Neural progenitor cell (in vitro differentiated cells): Measurements from ENCODE around the gene KLRC3.

Experiments
- EZH2 ChIP-seq: fragments of 200-600 bp; sonication (generic); IDR thresholded peaks from 2 replicates; pipeline ENCODE4 v1.6.1; 2017; ENCODE audit warnings: antibody characterized with exemption, mild to moderate bottlenecking, moderate library complexity
- TF ChIP-seq, protein P1 (sequence below): fragments of 200-600 bp; sonication (generic); IDR thresholded peaks from 2 replicates; pipeline ENCODE4 v1.5.1; 2017; ENCODE audit warnings: antibody characterized with exemption, mild to moderate bottlenecking

DNA sequence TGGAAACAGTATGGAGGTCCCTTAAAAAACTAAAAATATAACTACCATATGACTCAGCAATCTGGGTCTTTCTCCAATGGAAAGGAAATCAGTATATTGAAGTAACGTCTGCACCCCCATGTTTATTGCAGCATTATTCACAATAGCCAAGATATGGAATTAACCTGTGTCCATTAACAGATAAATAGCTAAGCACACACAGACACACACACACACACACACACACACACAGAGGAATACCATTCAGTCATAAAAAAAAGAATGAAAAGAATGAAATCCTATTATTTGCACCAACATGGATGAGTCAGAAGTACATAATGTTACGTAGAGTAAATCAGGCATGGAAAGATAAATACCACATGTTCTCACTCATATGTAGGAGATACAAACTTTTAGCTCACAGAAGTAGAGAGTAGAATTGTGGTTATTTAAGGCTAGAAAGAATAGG lies 35.2 kb downstream of the KLRC3 start:
- TF ChIP-seq, protein P1, sequence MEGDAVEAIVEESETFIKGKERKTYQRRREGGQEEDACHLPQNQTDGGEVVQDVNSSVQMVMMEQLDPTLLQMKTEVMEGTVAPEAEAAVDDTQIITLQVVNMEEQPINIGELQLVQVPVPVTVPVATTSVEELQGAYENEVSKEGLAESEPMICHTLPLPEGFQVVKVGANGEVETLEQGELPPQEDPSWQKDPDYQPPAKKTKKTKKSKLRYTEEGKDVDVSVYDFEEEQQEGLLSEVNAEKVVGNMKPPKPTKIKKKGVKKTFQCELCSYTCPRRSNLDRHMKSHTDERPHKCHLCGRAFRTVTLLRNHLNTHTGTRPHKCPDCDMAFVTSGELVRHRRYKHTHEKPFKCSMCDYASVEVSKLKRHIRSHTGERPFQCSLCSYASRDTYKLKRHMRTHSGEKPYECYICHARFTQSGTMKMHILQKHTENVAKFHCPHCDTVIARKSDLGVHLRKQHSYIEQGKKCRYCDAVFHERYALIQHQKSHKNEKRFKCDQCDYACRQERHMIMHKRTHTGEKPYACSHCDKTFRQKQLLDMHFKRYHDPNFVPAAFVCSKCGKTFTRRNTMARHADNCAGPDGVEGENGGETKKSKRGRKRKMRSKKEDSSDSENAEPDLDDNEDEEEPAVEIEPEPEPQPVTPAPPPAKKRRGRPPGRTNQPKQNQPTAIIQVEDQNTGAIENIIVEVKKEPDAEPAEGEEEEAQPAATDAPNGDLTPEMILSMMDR: no peak
- TF ChIP-seq EZH2: no peak
